SK-N-SH treated with all-trans-retinoic acid at 6 μM for 48 hours (cell line): ENCODE results near the gene GPRIN3.

ENCODE experiments used
- ATAC-seq: fragments of 200-7000 bp; cut with Tn5 transposase; 3 replicates; pipeline ENCODE4 v1.9.1; 2020; ENCODE audit warnings: mild to moderate bottlenecking, moderate library complexity
- ARNTL ChIP-seq: fragments of 450-650 bp; formaldehyde crosslinking; IDR thresholded peaks from 2 replicates; pipeline ENCODE4 v1.5.0; 2020; ENCODE audit warnings: low read depth, mild to moderate bottlenecking, moderate library complexity, borderline replicate concordance
- BACH2 ChIP-seq: fragments of 250-450 bp; sonication (Bioruptor Pico); IDR thresholded peaks from 2 replicates; pipeline ENCODE4 v1.9.0; 2021; ENCODE audit warnings: mild to moderate bottlenecking, borderline replicate concordance
- CREB5 ChIP-seq: fragments of 250-450 bp; sonication (Bioruptor Pico); IDR thresholded peaks from 2 replicates; pipeline ENCODE4 v1.5.1; 2020; ENCODE audit warnings: low read depth, mild to moderate bottlenecking, moderate library complexity
- OSR1 ChIP-seq: fragments of 250-450 bp; sonication (Bioruptor Pico); IDR thresholded peaks from 2 replicates; pipeline ENCODE4 v1.8.0; 2022; ENCODE audit warnings: moderate library complexity, mild to moderate bottlenecking, inconsistent platforms
- PATZ1 ChIP-seq: fragments of 250-450 bp; sonication (Bioruptor Pico); IDR thresholded peaks from 2 replicates; pipeline ENCODE4 v1.8.0; 2020; ENCODE audit warnings: mild to moderate bottlenecking, moderate library complexity, borderline replicate concordance
- POU6F1 ChIP-seq: fragments of 250-450 bp; sonication (Bioruptor Pico); IDR thresholded peaks from 2 replicates; pipeline ENCODE4 v1.8.0; 2021; ENCODE audit warnings: low read depth, mild to moderate bottlenecking, moderate library complexity, borderline replicate concordance
- PPARA ChIP-seq: fragments of 250-450 bp; sonication (Bioruptor Pico); IDR thresholded peaks from 2 replicates; pipeline ENCODE4 v1.5.0; 2020; ENCODE audit warnings: mild to moderate bottlenecking, borderline replicate concordance
- RARB ChIP-seq: fragments of 250-450 bp; sonication (Bioruptor Pico); IDR thresholded peaks from 2 replicates; pipeline ENCODE4 v1.8.0; 2021; ENCODE audit warnings: mild to moderate bottlenecking, moderate library complexity
- SNAI2 ChIP-seq: fragments of 250-450 bp; sonication (Bioruptor Pico); IDR thresholded peaks from 2 replicates; pipeline ENCODE4 v1.5.0; 2020; ENCODE audit warnings: mild to moderate bottlenecking, moderate library complexity
- TCF4 ChIP-seq: fragments of 250-450 bp; sonication (Bioruptor Pico); IDR thresholded peaks from 2 replicates; pipeline ENCODE4 v1.8.0; 2021; ENCODE audit warnings: mild to moderate bottlenecking, moderate library complexity, borderline replicate concordance
- TOX ChIP-seq: fragments of 250-450 bp; sonication (Bioruptor Pico); IDR thresholded peaks from 2 replicates; pipeline ENCODE4 v1.8.0; 2021; ENCODE audit warnings: mild to moderate bottlenecking, moderate library complexity, borderline replicate concordance
- TSHZ2 ChIP-seq: fragments of 250-450 bp; sonication (Bioruptor Pico); IDR thresholded peaks from 2 replicates; pipeline ENCODE4 v1.5.0; 2020; ENCODE audit warnings: mild to moderate bottlenecking, moderate library complexity
- ZC3H10 ChIP-seq: fragments of 250-450 bp; sonication (Bioruptor Pico); IDR thresholded peaks from 2 replicates; pipeline ENCODE4 v1.5.1; 2021; ENCODE audit warnings: mild to moderate bottlenecking, moderate library complexity
- ZFP3 ChIP-seq: fragments of 250-450 bp; sonication (Bioruptor Pico); IDR thresholded peaks from 2 replicates; pipeline ENCODE4 v1.5.0; 2020; ENCODE audit warnings: mild to moderate bottlenecking, moderate library complexity
- ZNF565 ChIP-seq: fragments of 450-650 bp; formaldehyde crosslinking; conservative IDR thresholded peaks from 2 replicates; pipeline ENCODE4 v1.5.0; 2020; ENCODE audit warnings: low read depth, mild to moderate bottlenecking, moderate library complexity
- ZNF70 ChIP-seq: fragments of 450-650 bp; formaldehyde crosslinking; IDR thresholded peaks from 2 replicates; pipeline ENCODE4 v1.5.0; 2020; ENCODE audit warnings: mild to moderate bottlenecking, moderate library complexity
- ZNF8 ChIP-seq: fragments of 450-650 bp; formaldehyde crosslinking; IDR thresholded peaks from 2 replicates; pipeline ENCODE4 v1.5.0; 2020; ENCODE audit warnings: mild to moderate bottlenecking, moderate library complexity

GPRIN3 gene

GRCh38 chr4:89196056-89196674 lies 111.4 kb downstream of the GPRIN3 start:
- no peak for ATAC-seq
- TF ChIP-seq PPARA (CRISPR knock-in tag) (no peak), ARNTL (CRISPR knock-in tag) (no peak)

- ATAC-seq = no peak
- TF ChIP-seq CREB5 (CRISPR knock-in tag) (no peak), ZFP3 (no peak), PATZ1 (CRISPR knock-in tag) (no peak), POU6F1 (CRISPR knock-in tag) (no peak), ZNF70 (no peak), OSR1 (no peak), PPARA (CRISPR knock-in tag) (no peak), ZC3H10 (CRISPR knock-in tag) (no peak), SNAI2 (CRISPR knock-in tag) (no peak), BACH2 (CRISPR knock-in tag) (no peak), ARNTL (CRISPR knock-in tag) (no peak), TOX (CRISPR knock-in tag) (no peak), ZNF8 (CRISPR knock-in tag) (no peak), TSHZ2 (CRISPR knock-in tag) (no peak), TCF4 (CRISPR knock-in tag) (no peak), RARB (CRISPR knock-in tag) (no peak), ZNF565 (CRISPR knock-in tag) (no peak)
Observed at GRCh38 chr4:89193843-89194242, 113.8 kb downstream of the GPRIN3 start.
